Stimulated activated CD4-positive, alpha-beta T cell treated with anti-CD3 and anti-CD28 coated beads, Interleukin-1b, Interleukin-23, amount 100 ng/mL, for 48 hours (primary cell): ENCODE data around the gene AP2A2.

Experiments
- DNase-seq: peaks from one replicate; pipeline ENCODE4 v3.0.0-alpha.2; 2020

Gene AP2A2

DNA sequence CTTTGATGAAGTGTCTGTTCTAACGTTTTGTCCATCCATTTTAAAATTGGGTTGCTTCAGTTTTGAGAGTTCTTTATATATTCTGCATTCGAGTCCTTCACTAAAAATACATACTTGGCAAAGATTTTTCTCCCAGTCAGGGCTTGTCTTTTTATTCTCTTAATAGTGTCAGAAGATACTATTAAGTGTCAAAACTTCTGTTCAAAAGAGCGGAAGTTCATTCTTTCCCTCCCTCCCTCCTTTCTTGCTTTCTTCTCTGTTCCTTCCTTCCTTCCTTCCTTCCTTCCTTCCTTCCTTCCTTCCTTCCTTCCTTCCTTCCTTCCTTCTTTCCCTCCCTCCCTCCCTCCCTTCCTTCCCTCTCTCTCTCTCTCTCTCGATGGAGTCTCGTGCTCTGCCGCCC is 118.5 kb downstream of the AP2A2 start:
- no peak for DNase-seq

DNA sequence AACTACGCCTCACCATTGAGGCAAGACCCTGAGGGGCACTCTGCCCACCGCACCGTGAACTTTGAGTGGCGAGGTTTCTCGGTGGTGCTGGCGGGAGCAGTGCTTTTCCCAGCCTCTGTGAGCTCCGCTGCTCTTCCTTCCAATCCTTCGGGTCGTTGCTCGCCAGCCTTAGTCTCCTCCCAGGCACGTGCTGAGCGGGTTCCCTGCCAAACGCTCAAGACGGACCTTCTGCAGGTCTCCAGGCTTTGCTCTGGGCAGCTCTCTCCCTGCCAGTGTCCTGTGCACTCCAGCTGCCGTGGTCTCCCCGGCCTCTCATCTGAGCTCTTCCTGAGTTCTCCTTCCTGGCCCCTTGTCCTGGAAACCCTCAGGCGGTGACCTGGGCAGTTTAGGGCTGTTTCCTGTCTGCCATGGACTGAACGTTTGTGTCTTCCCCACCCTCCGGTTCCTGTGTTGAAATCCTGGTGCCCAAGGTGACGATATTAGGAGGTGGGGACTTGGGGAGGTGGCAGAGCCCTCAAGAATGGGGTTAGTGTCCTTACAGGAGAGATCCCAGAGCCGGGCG is 122.0 kb downstream of the AP2A2 start:
- no peak for DNase-seq

DNA sequence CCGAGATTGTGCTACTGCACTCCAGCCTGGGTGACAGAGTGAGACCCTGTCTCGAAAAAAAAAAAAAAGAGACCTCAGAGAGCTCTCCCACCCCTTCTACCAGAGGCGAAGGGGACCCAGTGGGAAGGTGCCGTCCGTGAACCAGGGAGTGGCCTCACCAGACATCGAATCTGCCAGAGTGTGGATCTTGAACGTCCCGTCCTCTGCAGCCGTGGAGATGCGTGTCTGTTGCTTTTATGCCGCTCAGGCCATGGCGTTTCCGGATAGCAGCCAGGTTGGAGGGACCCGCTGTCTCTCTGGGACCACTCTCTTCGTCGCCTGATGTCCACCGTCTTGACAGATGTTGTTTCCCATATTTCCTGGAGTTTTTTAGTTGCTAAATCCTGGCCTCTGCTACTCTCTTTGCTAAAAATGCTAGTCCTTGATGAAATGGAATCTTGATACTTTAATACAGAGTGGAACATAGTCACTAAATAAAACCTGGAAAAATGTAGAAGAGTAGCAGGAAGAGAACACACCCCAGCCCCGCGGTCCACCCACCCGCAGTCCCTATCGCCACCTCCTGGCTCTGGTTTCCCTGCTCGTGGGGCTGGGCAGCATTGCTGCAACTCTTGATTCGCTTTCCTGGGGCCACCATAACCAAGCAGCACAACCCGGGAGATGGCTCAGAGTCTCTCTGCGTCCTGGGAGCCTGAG is 122.9 kb downstream of the AP2A2 start:
- DNase-seq, result no peak

DNA sequence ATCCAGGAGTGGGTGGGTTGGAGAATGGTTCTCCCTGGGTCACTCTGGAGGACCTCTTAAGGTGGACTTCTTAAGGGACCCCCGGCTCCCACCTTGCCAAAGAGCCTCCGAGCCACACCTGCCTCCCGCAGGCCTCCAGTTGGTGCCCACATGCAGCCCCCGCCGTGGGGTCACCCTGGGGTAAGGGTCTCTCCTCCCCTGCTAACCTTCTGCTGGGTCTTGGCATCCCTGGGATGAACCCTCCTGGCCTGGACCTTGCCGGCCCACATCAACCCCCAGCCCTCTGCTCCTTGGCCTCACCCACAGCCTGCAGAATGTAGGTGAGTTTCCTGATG is 123.4 kb downstream of the AP2A2 start:
- DNase-seq, result no peak

DNA sequence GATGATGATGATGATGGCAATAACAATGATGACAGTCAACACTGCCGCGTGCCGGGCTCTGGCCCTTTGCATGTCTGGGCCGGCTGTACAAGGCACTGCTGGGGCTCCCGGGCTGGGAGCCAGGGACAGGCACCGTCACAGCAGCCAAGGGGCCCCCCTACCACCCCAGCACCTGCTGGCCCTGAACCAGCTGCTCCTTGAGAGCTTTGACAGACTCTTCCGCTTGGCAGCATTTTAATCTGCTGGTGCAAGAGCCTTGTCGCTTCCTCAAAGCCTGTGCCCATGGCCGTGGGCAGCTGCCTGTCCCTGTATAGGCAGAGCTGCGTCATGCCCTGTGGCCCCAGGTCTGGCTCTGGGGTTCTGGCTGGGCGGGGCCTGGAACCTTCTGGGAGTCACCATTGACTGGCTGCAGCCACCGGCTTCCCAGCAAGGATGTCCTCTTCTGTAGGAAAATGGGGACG is 123.8 kb downstream of the AP2A2 start:
- DNase-seq, result no peak

DNA sequence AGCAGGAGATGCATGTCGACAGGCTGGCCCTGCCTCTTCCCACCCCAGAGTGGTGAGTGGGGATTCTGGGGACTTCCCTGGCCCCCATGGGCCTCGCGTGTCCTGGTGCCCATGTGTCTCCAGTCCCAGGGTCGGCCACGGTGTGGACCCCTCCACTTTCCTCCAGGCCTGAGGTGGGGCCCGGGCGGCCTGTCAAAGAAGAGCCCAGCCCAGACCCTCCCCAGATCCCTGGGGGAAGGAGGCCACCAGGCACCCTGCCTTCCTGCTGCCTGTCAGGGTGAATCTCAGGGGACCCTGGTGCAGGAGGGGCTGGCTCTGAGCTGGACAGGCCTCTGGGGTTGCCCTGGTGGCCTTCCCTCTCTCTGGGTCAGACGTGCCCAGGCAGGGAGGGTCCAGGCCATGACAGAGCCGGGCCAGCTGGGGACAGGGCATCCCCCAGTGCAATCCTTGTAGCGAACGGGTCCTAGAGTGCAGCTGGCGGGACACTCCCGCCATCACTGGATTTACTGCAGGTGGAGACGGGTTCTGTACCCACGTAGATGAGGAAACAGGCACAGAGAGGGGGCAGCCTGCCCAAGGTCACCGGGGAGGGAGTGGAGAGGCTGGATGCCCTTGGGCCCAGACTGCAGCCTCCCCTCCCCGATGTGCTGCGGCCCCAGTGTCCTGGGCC is 124.4 kb downstream of the AP2A2 start:
- no peak for DNase-seq

DNA sequence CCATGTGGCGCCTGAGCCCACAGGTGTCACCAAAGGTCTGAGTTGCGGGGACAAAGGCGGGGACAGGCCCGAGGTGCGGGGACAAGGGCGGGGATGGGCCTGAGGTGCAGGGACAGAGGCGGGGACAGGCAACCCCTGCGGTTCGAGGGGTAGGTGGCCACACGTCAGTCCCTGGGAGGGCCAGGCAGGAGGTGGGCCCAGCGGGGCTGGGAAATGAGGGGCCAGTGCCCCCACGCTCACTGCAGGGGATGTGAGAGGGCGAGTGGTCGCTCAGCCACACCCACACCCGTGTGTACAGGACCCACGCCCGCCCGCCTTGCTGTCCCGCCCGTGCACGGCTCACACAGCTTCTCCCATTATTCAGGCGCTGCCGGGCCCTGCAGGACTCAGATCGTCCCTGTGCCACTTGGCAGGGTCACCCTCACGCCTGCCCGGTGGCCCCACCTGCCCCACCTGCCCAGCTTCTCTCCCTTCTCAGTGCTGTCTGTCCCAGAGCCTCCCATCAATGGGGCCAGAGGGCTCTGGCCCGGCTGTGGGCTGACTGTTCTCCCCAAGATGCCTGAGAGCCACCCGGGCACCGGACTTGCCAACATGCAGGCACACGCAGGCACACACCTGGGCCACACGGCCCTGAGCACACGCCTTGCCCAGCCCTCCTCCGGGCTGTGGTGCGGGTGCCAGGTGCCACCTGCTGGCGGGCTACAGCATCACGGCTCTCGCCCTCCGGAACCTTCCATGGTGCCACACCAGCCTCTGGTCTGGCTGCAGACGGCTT is 125.1 kb downstream of the AP2A2 start:
- DNase-seq, result peak; percentile 73

DNA sequence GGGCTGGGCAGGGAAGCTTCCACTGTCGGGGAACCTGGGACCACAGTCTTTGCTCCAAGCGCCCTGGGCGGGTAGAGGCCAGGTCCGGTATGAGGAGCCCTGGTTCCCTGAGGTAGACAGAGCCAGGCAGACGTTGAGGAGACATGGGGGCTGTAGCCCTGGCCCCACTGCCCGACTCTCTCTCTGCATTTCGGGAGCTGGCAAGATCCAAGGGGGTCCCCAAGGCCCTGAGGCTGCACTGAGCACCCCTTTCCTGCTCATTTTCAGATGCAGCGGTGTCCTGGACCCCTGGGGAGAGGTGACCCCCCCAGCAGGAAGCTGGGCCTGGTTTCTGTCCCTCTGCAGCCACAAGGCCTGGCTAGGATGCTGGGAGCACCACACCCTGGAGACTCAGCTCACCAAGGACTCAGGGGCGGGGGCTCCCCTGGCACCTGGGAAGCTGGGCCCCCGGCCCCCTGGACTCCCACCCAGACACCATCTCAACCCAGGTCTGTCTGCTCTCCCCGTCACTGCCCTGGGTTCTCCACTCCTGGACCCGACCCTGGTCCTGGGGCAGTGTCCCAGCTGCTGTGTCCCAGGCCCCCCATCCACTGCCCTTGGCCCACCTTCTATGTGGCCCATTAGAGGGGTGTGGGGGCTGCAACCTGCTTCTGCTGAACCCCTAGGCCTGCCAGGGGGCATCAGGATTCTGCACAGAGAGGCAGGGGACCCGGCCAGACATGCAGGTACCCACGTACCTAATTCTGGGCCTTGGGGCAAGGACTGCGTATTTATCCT is 125.9 kb downstream of the AP2A2 start:
- no peak for DNase-seq

DNA sequence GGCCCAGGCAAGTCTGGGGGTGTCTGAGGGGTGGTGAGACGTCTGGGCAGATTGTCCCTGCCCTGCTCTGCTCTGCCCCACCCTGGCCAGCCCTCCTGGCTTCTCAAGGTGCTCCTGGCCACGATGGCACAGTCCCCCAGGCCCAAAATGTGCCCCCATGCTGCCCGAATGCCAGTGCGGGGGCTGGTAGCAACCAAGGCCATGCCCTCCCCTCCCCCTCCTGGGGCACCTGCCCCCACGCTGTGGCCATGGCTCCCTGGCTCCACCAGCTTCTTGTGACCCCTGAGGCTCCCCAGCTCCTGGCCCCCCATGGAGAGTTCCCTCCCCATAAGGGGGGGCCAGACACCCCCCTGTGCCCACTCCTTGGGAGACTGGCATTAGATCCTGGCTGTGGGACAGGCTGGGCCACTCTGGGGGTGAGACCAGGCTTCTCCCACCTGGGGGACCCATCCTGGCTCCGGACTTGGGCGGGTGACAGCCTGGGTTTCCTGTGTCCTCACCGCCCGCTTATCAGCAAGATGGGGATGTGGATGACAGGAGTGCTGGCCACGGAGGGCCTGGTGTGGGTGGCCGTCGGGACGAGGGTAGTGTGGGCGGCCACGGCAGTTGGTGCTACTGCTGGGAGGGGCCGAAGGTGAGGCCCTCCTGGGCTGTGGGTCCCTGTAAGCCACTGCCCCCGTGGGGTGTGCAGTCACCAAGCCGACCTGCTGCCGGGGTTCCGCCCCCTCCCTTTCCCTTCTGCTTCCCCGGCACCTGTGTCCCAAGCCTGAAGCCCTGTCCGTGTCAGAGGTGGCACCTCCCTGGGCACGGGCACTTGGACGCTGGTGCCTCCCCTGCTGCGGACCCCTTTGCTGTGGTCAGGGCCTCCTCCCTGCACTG is 126.7 kb downstream of the AP2A2 start:
- no peak for DNase-seq

DNA sequence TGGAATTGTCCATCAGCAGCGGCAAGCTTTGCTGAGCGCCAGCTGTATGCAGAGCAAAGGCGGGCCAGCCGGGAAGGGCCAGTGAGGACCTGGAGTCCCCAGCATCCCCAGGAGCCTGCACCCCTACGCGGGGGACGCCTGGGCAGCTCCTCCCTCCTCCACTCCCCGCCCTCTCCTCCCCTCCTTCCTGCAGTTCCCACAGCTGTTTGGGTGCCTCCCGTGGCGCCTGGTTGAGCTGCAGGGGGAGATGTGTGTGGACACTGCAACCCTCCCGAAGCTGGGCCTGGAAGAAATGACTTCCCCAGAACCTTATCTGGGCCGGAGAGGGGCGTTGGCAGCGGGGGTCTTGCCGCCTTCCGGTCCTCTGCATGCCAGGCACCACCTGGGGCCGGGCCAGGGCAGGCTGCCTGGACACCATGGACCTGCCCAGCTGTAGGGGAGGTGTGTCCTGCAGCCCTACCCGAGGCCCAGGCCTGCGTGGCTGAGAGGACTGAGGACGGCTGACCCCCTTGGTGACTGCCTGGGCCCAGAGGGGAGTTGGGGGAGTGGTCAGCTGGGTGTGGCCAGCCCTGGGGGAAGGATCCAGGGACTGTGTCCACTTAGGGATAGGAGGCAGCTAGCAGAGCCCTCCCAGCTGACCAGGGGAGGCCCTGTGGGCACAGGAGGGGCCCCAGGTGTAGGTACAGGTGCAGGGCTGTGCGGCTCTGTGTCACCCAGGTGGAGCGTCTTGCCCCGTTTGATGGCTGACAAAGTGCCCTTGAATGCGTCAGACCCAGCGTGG is 127.6 kb downstream of the AP2A2 start:
- no peak for DNase-seq

DNA sequence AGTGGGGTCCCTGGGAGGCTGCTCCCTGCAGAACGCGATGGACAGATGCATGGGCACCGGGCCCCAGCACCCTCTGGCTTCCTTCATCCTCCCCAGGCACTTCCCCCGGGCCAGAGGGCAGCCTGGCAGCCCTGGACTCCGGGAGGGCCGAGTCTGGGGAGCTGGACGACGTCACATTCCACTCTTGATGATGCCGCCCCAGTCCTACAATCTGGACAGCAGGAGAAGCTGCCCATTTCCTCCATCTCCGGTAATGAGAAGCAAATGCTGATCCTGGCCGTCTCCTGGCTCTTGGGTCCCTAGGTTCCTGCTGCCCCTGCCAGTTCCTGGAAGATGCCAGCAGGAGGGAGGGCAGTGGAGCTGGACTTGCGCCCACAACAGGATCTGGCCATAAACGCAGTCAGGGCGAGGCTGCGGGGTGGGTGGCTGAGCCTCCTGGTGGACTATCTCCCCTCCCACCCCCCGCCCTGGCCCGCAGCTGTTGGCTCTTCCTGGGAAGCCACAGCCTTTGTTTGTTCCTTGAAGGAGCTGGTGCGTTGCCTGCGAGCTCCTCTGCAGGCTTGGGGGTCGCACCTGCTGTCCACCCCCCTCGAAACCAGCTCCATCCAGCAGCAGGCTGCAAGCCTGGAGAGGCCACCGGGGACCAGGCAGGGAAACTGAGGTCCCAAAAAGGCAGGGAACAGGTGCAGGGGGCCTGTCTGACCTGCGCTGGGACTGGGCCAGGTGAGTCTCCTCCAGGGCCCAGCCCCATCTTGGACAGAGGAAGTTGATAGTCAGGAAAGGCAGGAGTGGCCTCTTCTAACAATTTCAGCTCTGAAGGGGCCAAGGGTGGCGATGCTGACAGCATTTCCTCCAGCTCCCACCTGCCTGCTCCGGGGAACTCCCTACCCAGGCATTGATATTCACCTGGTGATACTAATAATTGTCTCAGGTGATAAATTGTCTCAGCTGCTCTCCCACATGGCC is 128.8 kb downstream of the AP2A2 start:
- DNase-seq, result no peak

DNA sequence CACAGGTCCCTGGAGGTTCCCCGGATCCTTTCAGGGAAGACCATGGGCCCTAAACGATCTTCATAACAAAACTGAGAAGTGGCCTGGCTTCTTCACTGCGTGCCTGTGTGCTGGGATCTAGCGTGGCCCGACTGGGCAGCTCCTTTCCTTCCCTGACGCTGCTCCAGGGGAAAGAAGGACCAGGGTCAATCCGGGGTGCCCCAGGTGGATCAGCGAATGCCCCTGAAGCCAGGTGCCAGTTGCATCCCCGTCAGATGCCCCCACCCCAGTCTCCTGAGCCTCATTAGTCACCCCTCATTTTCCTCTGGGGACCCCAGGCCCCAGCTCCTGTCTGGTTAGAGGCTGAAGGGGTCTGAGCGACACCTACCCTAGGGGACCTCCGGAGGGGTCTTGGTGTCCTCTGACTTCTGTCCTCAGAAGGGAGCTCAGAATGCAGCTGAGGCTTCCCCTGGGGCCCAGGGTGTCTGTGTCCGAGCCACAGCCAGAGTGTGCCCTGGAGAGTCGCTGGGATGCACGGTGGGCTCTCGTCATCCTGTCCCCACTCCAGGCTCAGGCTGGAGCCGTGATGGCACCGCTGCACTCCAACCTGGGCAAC is 129.5 kb downstream of the AP2A2 start:
- no peak for DNase-seq

DNA sequence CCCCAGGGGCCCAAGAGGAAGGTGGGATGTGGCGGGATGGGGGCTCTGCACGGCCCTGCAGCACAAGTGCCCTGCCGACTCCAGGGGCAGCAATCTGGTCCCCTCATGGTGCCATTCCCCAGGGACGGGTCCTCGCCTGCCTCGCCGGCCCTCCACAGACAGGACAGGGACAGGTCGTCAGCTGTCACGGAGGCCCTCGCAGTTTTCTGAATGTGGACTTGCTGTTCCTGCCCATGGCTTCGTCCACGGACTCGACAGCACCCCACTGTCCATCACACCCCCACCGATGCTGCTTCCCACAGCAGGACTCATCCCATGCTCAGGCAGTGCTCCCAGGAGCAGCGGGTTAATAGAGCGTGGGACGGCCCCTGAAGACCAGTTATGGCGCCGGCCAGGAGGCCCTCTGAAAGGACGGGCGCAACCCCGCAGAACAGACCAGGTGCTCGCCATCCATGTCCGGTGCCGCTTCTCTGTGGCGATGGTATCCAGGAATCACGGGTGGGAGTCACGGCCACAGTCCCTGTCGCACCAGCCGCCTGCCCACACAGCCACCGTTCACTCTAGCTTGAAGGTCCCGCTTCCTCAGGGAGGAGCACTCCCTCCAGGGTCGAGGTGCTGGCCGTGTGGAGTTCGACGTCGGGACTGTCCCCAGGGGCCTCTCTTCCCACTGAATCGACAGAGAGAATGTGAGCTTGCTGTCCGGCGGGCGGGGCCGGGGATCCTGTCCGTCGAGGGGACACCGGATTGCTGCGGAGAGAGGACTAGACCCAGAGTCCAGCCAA is 130.5 kb downstream of the AP2A2 start:
- no peak for DNase-seq

DNA sequence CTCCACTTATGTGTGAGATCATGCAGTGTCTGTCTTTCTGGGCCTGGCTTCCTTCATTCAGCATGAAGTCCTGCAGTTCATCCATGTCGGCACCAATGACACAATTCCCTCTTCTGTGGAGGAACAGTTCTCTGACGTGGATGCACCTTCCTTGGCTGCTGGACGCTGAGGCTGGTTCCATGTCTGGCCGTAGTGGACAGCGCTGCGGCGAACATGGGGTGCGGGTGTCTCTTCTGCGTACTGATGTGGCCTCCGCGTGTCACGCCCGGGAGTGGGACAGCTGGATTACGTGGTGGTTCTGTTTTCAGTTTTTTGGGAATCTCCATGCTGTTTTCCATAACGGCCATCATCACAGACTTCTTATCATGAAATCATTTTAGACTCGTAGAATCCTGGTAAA is 132.1 kb downstream of the AP2A2 start:
- no peak for DNase-seq

DNA sequence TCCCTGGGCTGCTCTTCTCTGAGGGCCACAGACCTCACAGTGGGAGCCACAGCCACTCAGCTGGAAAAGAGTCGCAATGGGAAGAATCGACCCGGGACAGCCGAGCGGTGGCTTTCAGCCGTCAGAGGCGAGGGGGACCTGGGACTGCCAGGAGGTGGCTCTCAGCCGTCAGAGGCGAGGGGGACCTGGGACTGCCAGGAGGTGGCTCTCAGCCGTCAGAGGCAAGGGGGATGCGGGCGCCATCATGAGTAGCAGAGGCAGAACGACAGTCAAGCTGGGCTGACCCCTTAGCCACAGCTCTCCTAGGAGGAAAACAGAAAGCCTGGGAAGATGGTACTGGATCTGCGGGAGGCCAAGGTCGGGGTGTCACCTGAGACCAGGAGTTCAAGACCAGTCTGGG is 134.1 kb downstream of the AP2A2 start:
- no peak for DNase-seq

DNA sequence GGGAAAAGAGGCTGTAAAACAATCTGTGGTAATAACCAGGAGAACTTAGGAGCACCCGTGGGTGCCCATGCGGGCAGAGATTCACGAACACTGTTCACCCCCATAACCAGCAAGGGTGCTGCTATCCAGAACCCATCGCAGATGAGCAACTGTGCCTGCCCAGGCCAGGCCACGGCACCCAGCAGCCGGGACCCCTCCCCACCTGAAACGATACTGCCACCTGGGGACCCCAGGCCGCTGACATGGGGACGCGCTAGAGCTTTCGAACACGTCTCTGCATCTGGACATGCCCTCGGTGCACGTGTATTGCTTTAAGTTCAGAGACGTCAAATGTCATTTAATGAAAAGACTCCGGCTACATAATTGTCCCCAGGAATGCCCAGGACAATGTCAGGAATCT is 134.7 kb downstream of the AP2A2 start:
- no peak for DNase-seq

DNA sequence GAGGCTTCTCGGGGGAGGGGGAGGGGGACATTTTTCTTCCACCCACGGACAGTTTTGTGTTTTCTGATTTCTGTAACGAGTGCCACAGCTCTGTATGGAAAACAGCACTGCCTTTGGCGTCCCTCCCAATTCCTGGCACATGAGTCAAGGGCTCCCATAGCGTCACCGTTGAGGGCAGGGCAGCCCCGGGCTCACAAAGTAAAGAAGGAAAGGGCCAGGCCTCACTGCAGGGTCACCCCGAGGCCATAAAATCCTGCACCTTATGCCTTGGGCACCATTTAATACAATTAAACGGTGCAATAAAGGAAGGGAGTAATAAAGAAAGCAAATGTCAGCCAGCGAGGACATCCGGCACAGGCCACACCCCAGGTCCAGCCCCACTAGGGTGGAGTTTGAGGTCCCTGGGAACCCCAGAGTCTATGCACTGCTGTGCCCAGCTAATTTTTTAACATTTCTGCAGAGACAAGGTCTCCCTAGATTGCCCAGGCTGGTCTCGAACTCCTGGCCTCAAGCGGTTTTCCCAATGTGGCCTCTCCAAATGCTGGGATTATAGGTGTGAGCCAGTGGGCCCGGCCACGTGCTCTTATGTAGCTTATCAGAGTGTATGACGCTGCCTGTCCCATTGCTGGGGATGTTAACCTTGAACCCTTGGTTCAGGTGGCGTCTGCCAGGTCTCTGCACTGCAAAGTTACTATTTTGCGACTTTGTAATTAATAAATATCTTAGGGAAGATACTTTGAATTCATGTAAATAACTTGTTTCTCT is 135.4 kb downstream of the AP2A2 start:
- no peak for DNase-seq
